ENCODE data around the gene FNTB. TPM values are rescaled to one million over a fixed set of nuclear protein-coding genes. Genes with fewer than 3 reads are reported as not detected.

Gene FNTB
- total and polyA plus RNA-seq, 2 donors (not counting 1 experiment from before 2014, with no cell fraction given), result 6.6 to 10.2 TPM

DNA sequence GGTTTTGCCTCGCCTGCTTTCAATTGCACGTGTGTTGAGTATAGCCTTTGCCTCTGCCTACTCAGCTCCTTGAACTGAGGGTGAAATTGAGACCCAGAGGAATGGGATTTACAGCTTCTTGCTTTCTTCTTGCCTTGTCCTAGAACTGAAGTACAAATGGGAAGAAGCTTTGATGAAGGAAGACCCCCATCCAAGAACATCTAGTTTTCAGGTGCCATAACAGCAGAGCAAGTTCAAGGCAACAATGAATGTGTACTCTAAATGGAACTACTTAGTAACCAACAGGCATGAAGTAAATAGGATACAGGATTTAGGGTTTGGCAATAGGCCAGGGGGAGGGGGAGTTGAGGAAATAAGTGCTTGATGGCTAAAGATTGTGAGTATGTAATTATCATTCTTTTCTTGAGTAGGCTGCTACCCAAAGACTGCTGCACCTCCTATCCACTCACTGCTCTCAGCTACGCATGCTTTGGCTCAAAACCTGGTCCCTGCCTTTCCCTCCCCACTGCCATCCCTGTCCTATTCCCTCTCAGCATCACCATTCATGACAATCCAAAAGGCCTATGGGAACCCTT, 46.3 kb upstream of the FNTB start:
- intact Hi-C loops (cut with micrococcal nuclease), result no loop called here
- H3K27ac ChIP-seq (ENCODE audit: low read length in 2 of 2), result no peak overlapping the region
- no peaks in the 10 kb centered on the region for H3K79me2 ChIP-seq (ENCODE audit: control insufficient read depth, insufficient read depth, low read length)
- H3K4me1 ChIP-seq (ENCODE audit: control insufficient read depth in 2 of 2, insufficient read depth in 2 of 2, low read length in 2 of 2), result peaks cover 10 to 13% of the 10 kb centered on the region in 2 donors
- ChIA-PET POLR2A (no interaction called here), CTCF (no interaction called here)
- no peaks in the 10 kb centered on the region for H3K27me3 Mint-ChIP-seq
- H3K4me3 ChIP-seq (ENCODE audit: control extremely low read depth in 1 of 5, extremely low read depth in 1 of 5, insufficient read depth in 1 of 5, low read depth in 2 of 5, low read length in 4 of 5), result no peak overlapping the region
- H2AFZ ChIP-seq (ENCODE audit: insufficient read depth, low read depth, low read length, poor library complexity, severe bottlenecking), result no peak overlapping the region
- no peak overlapping the region for H3K4me2 ChIP-seq (replicated peaks; ENCODE audit: low read depth, low read length, poor library complexity, severe bottlenecking)
- H3K9me3 Mint-ChIP-seq (ENCODE audit: insufficient read depth), result no peaks in the 10 kb centered on the region
- H3K4me3 Mint-ChIP-seq, result no peak overlapping the region
- peaks cover 0 to 9% of the 10 kb centered on the region in 2 experiments for H3K36me3 ChIP-seq (replicated peaks in 1 of 2; ENCODE audit: control extremely low read depth in 1 of 2, control insufficient read depth in 1 of 2, extremely low read depth in 1 of 2, insufficient read depth in 2 of 2, low read length in 1 of 2)
- 100% methylated on average over 3 of the region's 3 CpGs for WGBS (ENCODE audit: insufficient coverage)
- no peaks in the 10 kb centered on the region for H3K27me3 ChIP-seq (replicated peaks in 1 of 4; ENCODE audit: control extremely low read depth in 1 of 4, control insufficient read depth in 3 of 4, insufficient read depth in 4 of 4, low read length in 3 of 4)
- H3K4me1 Mint-ChIP-seq, result peaks cover 26% of the 10 kb centered on the region
- no peaks in the 10 kb centered on the region for H3K9me3 ChIP-seq (ENCODE audit: control extremely low read depth in 1 of 3, control insufficient read depth in 2 of 3, insufficient read depth in 1 of 3, low read length in 2 of 3)
- no peak overlapping the region for H3K27ac Mint-ChIP-seq
- peaks cover 4% of the 10 kb centered on the region for H4K20me1 ChIP-seq (ENCODE audit: control insufficient read depth, insufficient read depth, low read length, poor library complexity, severe bottlenecking)
- ATAC-seq (ENCODE audit: low read depth) (no peak), DNase-seq (no peak)
- TF ChIP-seq EZH2 (IDR thresholded peaks at IDR 0.05; ENCODE audit: borderline replicate concordance, insufficient read depth, low read depth, low read length, poor library complexity, severe bottlenecking), result no peak
- TF ChIP-seq, protein P1, sequence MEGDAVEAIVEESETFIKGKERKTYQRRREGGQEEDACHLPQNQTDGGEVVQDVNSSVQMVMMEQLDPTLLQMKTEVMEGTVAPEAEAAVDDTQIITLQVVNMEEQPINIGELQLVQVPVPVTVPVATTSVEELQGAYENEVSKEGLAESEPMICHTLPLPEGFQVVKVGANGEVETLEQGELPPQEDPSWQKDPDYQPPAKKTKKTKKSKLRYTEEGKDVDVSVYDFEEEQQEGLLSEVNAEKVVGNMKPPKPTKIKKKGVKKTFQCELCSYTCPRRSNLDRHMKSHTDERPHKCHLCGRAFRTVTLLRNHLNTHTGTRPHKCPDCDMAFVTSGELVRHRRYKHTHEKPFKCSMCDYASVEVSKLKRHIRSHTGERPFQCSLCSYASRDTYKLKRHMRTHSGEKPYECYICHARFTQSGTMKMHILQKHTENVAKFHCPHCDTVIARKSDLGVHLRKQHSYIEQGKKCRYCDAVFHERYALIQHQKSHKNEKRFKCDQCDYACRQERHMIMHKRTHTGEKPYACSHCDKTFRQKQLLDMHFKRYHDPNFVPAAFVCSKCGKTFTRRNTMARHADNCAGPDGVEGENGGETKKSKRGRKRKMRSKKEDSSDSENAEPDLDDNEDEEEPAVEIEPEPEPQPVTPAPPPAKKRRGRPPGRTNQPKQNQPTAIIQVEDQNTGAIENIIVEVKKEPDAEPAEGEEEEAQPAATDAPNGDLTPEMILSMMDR (IDR thresholded peaks at IDR 0.05), result no peak
- H3K9ac ChIP-seq (ENCODE audit: low read length), result no peak overlapping the region

DNA sequence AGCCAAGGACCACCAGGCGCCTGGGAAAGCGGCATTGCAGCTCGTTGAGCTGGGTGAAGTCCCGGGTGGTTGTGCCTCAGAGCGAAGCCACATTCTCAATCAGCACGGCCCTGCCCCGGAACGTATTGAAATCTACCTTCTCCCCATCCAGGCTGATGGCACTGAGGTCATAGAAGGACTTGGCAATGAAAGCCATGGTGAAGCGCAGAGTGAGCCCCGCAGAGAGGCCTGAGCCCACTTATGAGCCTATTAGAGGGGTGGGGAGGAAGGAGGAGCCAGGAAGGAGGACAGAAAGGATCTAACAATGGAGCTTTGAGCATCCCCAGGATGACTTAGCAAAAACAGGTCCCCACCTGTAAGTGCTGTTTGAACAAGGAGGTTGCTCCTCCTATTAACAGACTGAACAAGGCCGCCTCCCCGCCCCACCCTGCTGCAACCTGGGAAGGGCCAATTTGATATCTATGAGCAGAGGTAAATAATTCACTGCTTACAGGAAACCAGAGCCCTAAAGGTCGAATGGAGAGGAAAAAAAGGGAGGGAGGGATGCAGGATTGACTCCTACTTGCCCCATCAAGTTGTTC, 44.1 kb upstream of the FNTB start, which contains the start of gene GPX2:
TSS of gene GPX2 (minus strand) at position 215 of the 581 bp plus-strand sequence. CDS start at position 196, 19 bp downstream.
- no peaks in the 10 kb centered on the region for H3K9me3 Mint-ChIP-seq (ENCODE audit: insufficient read depth)
- H3K4me1 Mint-ChIP-seq, result peaks cover 25% of the 10 kb centered on the region
- Histone ChIP-seq H2AFZ (ENCODE audit: insufficient read depth, low read depth, low read length, poor library complexity, severe bottlenecking) (no peak within 1 kb of the TSS), H4K20me1 (ENCODE audit: control insufficient read depth, insufficient read depth, low read length, poor library complexity, severe bottlenecking) (no peaks in the 10 kb centered on the region), H3K79me2 (ENCODE audit: control insufficient read depth, insufficient read depth, low read length) (no peaks in the 10 kb centered on the region), H3K4me1 (ENCODE audit: control insufficient read depth in 2 of 2, insufficient read depth in 2 of 2, low read length in 2 of 2) (peaks cover 10 to 13% of the 10 kb centered on the region in 2 donors), H3K36me3 (replicated peaks in 1 of 2; ENCODE audit: control extremely low read depth in 1 of 2, control insufficient read depth in 1 of 2, extremely low read depth in 1 of 2, insufficient read depth in 2 of 2, low read length in 1 of 2) (peaks cover 0 to 9% of the 10 kb centered on the region in 2 experiments), H3K4me2 (replicated peaks; ENCODE audit: low read depth, low read length, poor library complexity, severe bottlenecking) (peak within 1 kb of the TSS; percentile 19), H3K27ac (ENCODE audit: low read length in 2 of 2) (peak within 1 kb of the TSS in 1 of 2 donors; percentile 44), H3K4me3 (ENCODE audit: control extremely low read depth in 1 of 5, extremely low read depth in 1 of 5, insufficient read depth in 1 of 5, low read depth in 2 of 5, low read length in 4 of 5) (no peak within 1 kb of the TSS), H3K27me3 (replicated peaks in 1 of 4; ENCODE audit: control extremely low read depth in 1 of 4, control insufficient read depth in 3 of 4, insufficient read depth in 4 of 4, low read length in 3 of 4) (no peaks in the 10 kb centered on the region), H3K9me3 (ENCODE audit: control extremely low read depth in 1 of 3, control insufficient read depth in 2 of 3, insufficient read depth in 1 of 3, low read length in 2 of 3) (no peaks in the 10 kb centered on the region), H3K9ac (ENCODE audit: low read length) (no peak within 1 kb of the TSS)
- ChIA-PET POLR2A (no interaction called here), CTCF (no interaction called here)
- H3K27me3 Mint-ChIP-seq, result no peaks in the 10 kb centered on the region
- H3K4me3 Mint-ChIP-seq, result no peak within 1 kb of the TSS
- no peak for ATAC-seq (ENCODE audit: low read depth)
- TF ChIP-seq, protein P1 (IDR thresholded peaks at IDR 0.05), result no peak
- no peak for TF ChIP-seq EZH2 (IDR thresholded peaks at IDR 0.05; ENCODE audit: borderline replicate concordance, insufficient read depth, low read depth, low read length, poor library complexity, severe bottlenecking)
- H3K27ac Mint-ChIP-seq, result peak within 1 kb of the TSS; percentile 73
- intact Hi-C loops (cut with micrococcal nuclease), result no loop called here
- WGBS (ENCODE audit: insufficient coverage), result 97% methylated on average over 4 of the region's 13 CpGs
- DNase-seq, result no peak
